ENCODE data around the gene HLA-DRA.

The HLA-DRA gene

DNA sequence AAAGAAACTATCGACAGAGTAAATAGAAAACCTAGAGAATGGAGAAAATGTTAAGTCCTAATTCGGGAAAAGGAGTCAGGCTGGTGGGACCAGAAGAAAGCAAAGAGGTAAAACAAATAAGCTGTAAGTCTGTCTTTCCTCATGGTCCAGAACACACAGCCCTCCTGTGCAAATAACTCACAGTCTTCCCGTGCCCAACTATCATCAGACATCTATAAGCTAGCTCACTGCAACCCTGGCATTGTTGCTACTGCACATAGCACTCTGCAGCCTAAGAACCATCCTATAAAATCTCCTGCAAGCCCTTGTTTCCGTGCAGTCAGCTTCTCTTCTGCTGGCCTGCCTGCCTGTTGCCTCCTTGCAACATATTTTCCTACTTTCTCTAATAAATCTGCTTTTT lies 17.4 kb downstream of the HLA-DRA start:
- Histone ChIP-seq H3K79me2 (ENCODE audit: low read length) (no peaks in the 10 kb centered on the region), H2AFZ (ENCODE audit: low read depth, low read length) (no peak overlapping the region), H3K36me3 (replicated peaks; ENCODE audit: low read depth, low read length) (no peaks in the 10 kb centered on the region), H3K9ac (ENCODE audit: low read length) (no peak overlapping the region), H3K27ac (ENCODE audit: low read length) (no peak overlapping the region), H3K4me1 (ENCODE audit: low read length) (peaks cover 12% of the 10 kb centered on the region), H3K9me3 (ENCODE audit: insufficient read depth, low read length) (no peaks in the 10 kb centered on the region), H3K27me3 (ENCODE audit: low read depth, low read length) (no peaks in the 10 kb centered on the region), H4K20me1 (ENCODE audit: insufficient read depth, low read length) (no peaks in the 10 kb centered on the region), H3K4me2 (ENCODE audit: low read length) (no peak overlapping the region), H3K4me3 (ENCODE audit: low read length) (no peak overlapping the region)
- no peak for TF ChIP-seq EZH2phosphoT487 (IDR thresholded peaks at IDR 0.05; ENCODE audit: low read depth)
- TF ChIP-seq, protein P1, sequence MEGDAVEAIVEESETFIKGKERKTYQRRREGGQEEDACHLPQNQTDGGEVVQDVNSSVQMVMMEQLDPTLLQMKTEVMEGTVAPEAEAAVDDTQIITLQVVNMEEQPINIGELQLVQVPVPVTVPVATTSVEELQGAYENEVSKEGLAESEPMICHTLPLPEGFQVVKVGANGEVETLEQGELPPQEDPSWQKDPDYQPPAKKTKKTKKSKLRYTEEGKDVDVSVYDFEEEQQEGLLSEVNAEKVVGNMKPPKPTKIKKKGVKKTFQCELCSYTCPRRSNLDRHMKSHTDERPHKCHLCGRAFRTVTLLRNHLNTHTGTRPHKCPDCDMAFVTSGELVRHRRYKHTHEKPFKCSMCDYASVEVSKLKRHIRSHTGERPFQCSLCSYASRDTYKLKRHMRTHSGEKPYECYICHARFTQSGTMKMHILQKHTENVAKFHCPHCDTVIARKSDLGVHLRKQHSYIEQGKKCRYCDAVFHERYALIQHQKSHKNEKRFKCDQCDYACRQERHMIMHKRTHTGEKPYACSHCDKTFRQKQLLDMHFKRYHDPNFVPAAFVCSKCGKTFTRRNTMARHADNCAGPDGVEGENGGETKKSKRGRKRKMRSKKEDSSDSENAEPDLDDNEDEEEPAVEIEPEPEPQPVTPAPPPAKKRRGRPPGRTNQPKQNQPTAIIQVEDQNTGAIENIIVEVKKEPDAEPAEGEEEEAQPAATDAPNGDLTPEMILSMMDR (IDR thresholded peaks at IDR 0.05; ENCODE audit: low read depth, low read length), result no peak

DNA sequence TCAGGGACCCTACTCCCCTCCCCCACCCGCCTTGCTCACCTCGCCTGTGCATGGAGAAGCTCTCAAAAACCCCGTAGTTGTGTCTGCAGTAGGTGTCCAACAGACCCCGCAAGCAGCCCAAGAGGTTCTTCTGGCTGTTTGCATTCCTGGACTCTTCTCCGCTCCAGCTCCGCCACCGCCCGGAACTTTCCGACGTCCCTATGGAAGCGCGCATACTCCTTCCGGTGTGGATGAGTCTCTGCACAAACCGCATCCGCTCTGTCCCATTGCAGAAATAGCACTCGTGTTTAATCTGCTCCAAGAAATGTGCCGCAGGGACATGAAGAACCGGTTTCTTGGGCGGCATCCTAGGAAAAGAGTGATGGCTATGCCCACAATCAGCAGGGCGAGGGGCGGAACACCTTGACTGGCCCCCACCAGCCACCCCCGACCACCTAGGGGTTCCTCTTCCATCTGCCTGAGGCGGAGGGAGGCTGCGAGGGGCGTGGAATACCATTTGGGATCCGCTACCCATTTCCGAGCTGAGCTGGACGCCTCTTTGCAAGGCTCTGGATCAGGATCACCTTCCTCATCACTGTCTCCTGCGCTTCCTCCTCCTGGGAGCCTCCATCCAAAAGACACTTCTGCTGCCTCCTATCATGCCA lies 20.2 kb downstream of the HLA-DRA start:
- Histone ChIP-seq H3K9me3 (ENCODE audit: insufficient read depth, low read length) (no peaks in the 10 kb centered on the region), H4K20me1 (ENCODE audit: insufficient read depth, low read length) (no peaks in the 10 kb centered on the region), H2AFZ (ENCODE audit: low read depth, low read length) (peak overlapping the region; percentile 100), H3K27ac (ENCODE audit: low read length) (no peak overlapping the region; the same call in 1 of the 2 replicates), H3K79me2 (ENCODE audit: low read length) (no peaks in the 10 kb centered on the region), H3K27me3 (ENCODE audit: low read depth, low read length) (no peaks in the 10 kb centered on the region), H3K36me3 (replicated peaks; ENCODE audit: low read depth, low read length) (no peaks in the 10 kb centered on the region), H3K4me2 (ENCODE audit: low read length) (peak overlapping the region; percentile 100), H3K4me3 (ENCODE audit: low read length) (peak overlapping the region; percentile 98), H3K9ac (ENCODE audit: low read length) (peak overlapping the region; percentile 77), H3K4me1 (ENCODE audit: low read length) (peaks cover 25% of the 10 kb centered on the region)
- TF ChIP-seq EZH2phosphoT487 (IDR thresholded peaks at IDR 0.05; ENCODE audit: low read depth), result no peak
- TF ChIP-seq, protein P1 (IDR thresholded peaks at IDR 0.05; ENCODE audit: low read depth, low read length), result no peak

- Histone ChIP-seq H3K4me1 (ENCODE audit: low read length) (peaks cover 25% of the 10 kb centered on the region), H3K9me3 (ENCODE audit: insufficient read depth, low read length) (no peaks in the 10 kb centered on the region), H4K20me1 (ENCODE audit: insufficient read depth, low read length) (no peaks in the 10 kb centered on the region), H3K4me3 (ENCODE audit: low read length) (peak overlapping the region; percentile 98), H3K79me2 (ENCODE audit: low read length) (no peaks in the 10 kb centered on the region), H3K36me3 (replicated peaks; ENCODE audit: low read depth, low read length) (no peaks in the 10 kb centered on the region), H3K27ac (ENCODE audit: low read length) (no peak overlapping the region; the same call in 1 of the 2 replicates), H3K9ac (ENCODE audit: low read length) (peak overlapping the region; percentile 77), H3K4me2 (ENCODE audit: low read length) (peak overlapping the region; percentile 100), H2AFZ (ENCODE audit: low read depth, low read length) (peak overlapping the region; percentile 100), H3K27me3 (ENCODE audit: low read depth, low read length) (no peaks in the 10 kb centered on the region)
- TF ChIP-seq, protein P1 (IDR thresholded peaks at IDR 0.05; ENCODE audit: low read depth, low read length), result peak; percentile 54
- no peak for TF ChIP-seq EZH2phosphoT487 (IDR thresholded peaks at IDR 0.05; ENCODE audit: low read depth)
Observed at GRCh38 chr6:32460528-32460927, 20.8 kb downstream of the HLA-DRA start.

DNA sequence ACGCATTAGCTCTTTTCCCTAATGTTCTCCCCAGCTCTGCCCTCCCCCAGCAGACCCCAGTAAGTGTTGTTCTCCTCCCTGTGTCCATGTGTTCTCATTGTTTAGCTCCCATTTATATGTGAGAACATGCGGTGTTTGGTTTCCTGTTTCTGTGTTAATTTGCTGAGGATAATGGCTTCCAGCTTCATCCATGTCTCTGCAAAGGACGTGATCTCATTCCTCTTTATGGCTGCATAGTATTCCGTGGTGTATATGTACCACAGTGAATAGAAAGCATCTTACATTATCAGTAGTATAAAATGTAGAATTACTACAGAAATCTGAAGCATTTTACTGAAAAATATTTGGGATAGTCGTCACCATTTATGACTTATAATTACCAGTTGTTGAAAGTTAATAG lies 21.8 kb downstream of the HLA-DRA start:
- H3K27me3 ChIP-seq (ENCODE audit: low read depth, low read length), result no peaks in the 10 kb centered on the region
- H3K4me3 ChIP-seq (ENCODE audit: low read length), result no peak overlapping the region
- no peak overlapping the region for H2AFZ ChIP-seq (ENCODE audit: low read depth, low read length)
- no peaks in the 10 kb centered on the region for H3K36me3 ChIP-seq (replicated peaks; ENCODE audit: low read depth, low read length)
- no peak overlapping the region for H3K4me2 ChIP-seq (ENCODE audit: low read length)
- no peak overlapping the region for H3K9ac ChIP-seq (ENCODE audit: low read length)
- H3K27ac ChIP-seq (ENCODE audit: low read length), result no peak overlapping the region
- no peaks in the 10 kb centered on the region for H4K20me1 ChIP-seq (ENCODE audit: insufficient read depth, low read length)
- no peaks in the 10 kb centered on the region for H3K79me2 ChIP-seq (ENCODE audit: low read length)
- TF ChIP-seq, protein P1 (IDR thresholded peaks at IDR 0.05; ENCODE audit: low read depth, low read length), result no peak
- TF ChIP-seq EZH2phosphoT487 (IDR thresholded peaks at IDR 0.05; ENCODE audit: low read depth), result no peak
- peaks cover 25% of the 10 kb centered on the region for H3K4me1 ChIP-seq (ENCODE audit: low read length)
- no peaks in the 10 kb centered on the region for H3K9me3 ChIP-seq (ENCODE audit: insufficient read depth, low read length)

Data from OCI-LY3 (cell line).